Fibroblast of mammary gland (primary cell): ENCODE data around the gene MGA.
A peak's percentile ranks its signal among the peaks of the same experiment; 100 is the strongest.

ENCODE experiments used
- DNase-seq: peaks from one replicate; pipeline ENCODE4 v3.0.0-alpha.2; 2010; ENCODE audit warnings: low read depth
- H3K4me3 ChIP-seq: 2 replicates; pipeline ENCODE4 v1.5.1; 2011; ENCODE audit warnings: low read depth, mild to moderate bottlenecking, low read length, moderate library complexity; ENCODE audit not compliant: control insufficient read depth
- CTCF ChIP-seq: conservative IDR thresholded peaks from 2 replicates; pipeline ENCODE4 v1.5.1; 2011; ENCODE audit warnings: low read depth, low read length, inconsistent platforms; ENCODE audit not compliant: control insufficient read depth, insufficient read depth

Gene MGA

GRCh38 chr15:41655716-41656115, 4.5 kb upstream of the MGA start:
- peak; percentile 15 for DNase-seq
- no peak overlapping the region for H3K4me3 ChIP-seq
- TF ChIP-seq CTCF: no peak

- TF ChIP-seq CTCF: no peak
- H3K4me3 ChIP-seq: no peak overlapping the region
- peak; percentile 30 for DNase-seq
These were observed 4.0 kb upstream of the MGA start for GRCh38 chr15:41656188-41656587.

GRCh38 chr15:41658689-41659088, 1.5 kb upstream of the MGA start:
- DNase-seq: no peak
- no peak for TF ChIP-seq CTCF
- H3K4me3 ChIP-seq: no peak overlapping the region

GRCh38 chr15:41659190-41659589, 1.0 kb upstream of the MGA start:
- no peak for TF ChIP-seq CTCF
- DNase-seq: no peak
- no peak overlapping the region for H3K4me3 ChIP-seq

- no peak for DNase-seq
- H3K4me3 ChIP-seq: peak overlapping the region; percentile 60
- no peak for TF ChIP-seq CTCF
These were observed 360 bp upstream of the MGA start for GRCh38 chr15:41659855-41660234.

- peak overlapping the region; percentile 60 for H3K4me3 ChIP-seq
- no peak for DNase-seq
These were observed 893 bp downstream of the MGA start for GRCh38 chr15:41661078-41661517.

More at GRCh38 chr15:41661078-41661517, 893 bp downstream of the MGA start:
- TF ChIP-seq CTCF: no peak
